GM23338 (cell line): ENCODE results near the gene SLA2. TPM values are rescaled to one million over a fixed set of nuclear protein-coding genes. Genes with fewer than 3 reads are reported as not detected.

Experiments used
- ATAC-seq: fragments of 200-7000 bp; cut with Tn5 transposase; 3 replicates; pipeline ENCODE4 v1.9.1; 2020
- DNase-seq: peaks from one replicate; pipeline ENCODE4 v3.0.0-alpha.2; 2015; ENCODE audit warnings: low spot score
- H2AFZ ChIP-seq: fragments of 200-600 bp; sonication (generic); 2 replicates; pipeline ENCODE4 v1.8.0; 2016; ENCODE audit warnings: antibody characterized with exemption, mild to moderate bottlenecking, moderate library complexity
- H3F3A ChIP-seq: fragments of 200-600 bp; sonication (generic); replicated peaks from 2 replicates; pipeline ENCODE4 v1.8.0; 2017; ENCODE audit warnings: antibody characterized with exemption, mixed run types, low read depth
- H3K27ac ChIP-seq: fragments of 200-600 bp; sonication (generic); 2 replicates; pipeline ENCODE4 v1.6.1; 2016; ENCODE audit warnings: low read depth
- H3K27me3 ChIP-seq: fragments of 200-600 bp; sonication (generic); 2 replicates; pipeline ENCODE4 v1.8.0; 2016; ENCODE audit warnings: mild to moderate bottlenecking, mixed run types, moderate library complexity; ENCODE audit not compliant: insufficient read depth
- H3K36me3 ChIP-seq: fragments of 200-600 bp; sonication (generic); 2 replicates; pipeline ENCODE4 v1.8.0; 2016; ENCODE audit warnings: mild to moderate bottlenecking; ENCODE audit not compliant: insufficient read depth
- H3K4me1 ChIP-seq: fragments of 200-600 bp; sonication (generic); 2 replicates; pipeline ENCODE4 v1.8.0; 2016; ENCODE audit warnings: mild to moderate bottlenecking, moderate library complexity; ENCODE audit not compliant: insufficient read depth
- H3K4me2 ChIP-seq: fragments of 200-600 bp; sonication (generic); 2 replicates; pipeline ENCODE4 v1.7.1; 2017; ENCODE audit warnings: mixed run types
- H3K4me3 ChIP-seq: fragments of 200-600 bp; sonication (generic); 2 replicates; pipeline ENCODE4 v1.6.1; 2016; ENCODE audit warnings: mixed run types
- H3K79me2 ChIP-seq: fragments of 200-600 bp; sonication (generic); replicated peaks from 2 replicates; pipeline ENCODE4 v1.8.0; 2017; ENCODE audit warnings: mild to moderate bottlenecking; ENCODE audit not compliant: insufficient read depth
- H3K9me2 ChIP-seq: fragments of 200-600 bp; sonication (generic); 2 replicates; pipeline ENCODE4 v1.8.0; 2017; ENCODE audit not compliant: insufficient read depth
- H4K20me1 ChIP-seq: fragments of 200-600 bp; sonication (generic); replicated peaks from 2 replicates; pipeline ENCODE4 v1.8.0; 2017; ENCODE audit warnings: mild to moderate bottlenecking; ENCODE audit not compliant: insufficient read depth
- H3K27ac Mint-ChIP-seq: 2 replicates; pipeline ENCODE4 v1.8.0; 2020; ENCODE audit warnings: inconsistent platforms, mild to moderate bottlenecking, moderate library complexity, mixed read lengths
- H3K27me3 Mint-ChIP-seq: 3 replicates; pipeline ENCODE4 v1.8.0; 2022; ENCODE audit warnings: low read depth, mild to moderate bottlenecking, moderate library complexity, mixed read lengths, inconsistent platforms; ENCODE audit not compliant: insufficient read depth, poor library complexity
- H3K36me3 Mint-ChIP-seq: 3 replicates; pipeline ENCODE4 v1.8.0; 2021; ENCODE audit warnings: low read depth, mild to moderate bottlenecking, inconsistent platforms, moderate library complexity, mixed read lengths
- H3K4me1 Mint-ChIP-seq: 3 replicates; pipeline ENCODE4 v1.8.0; 2020; ENCODE audit warnings: mild to moderate bottlenecking, inconsistent platforms, mixed read lengths
- H3K4me3 Mint-ChIP-seq: 3 replicates; pipeline ENCODE4 v1.8.0; 2021; ENCODE audit warnings: moderate library complexity, mild to moderate bottlenecking, inconsistent platforms, mixed read lengths
- H3K9me3 Mint-ChIP-seq: 3 replicates; pipeline ENCODE4 v1.8.0; 2020; ENCODE audit warnings: moderate library complexity, mild to moderate bottlenecking, inconsistent platforms, mixed read lengths
- CREB1 ChIP-seq: fragments of 250-450 bp; sonication (Bioruptor Pico); IDR thresholded peaks from 2 replicates; pipeline ENCODE4 v1.5.0; 2020; ENCODE audit warnings: low read depth, mild to moderate bottlenecking, moderate library complexity
- EZH2 ChIP-seq: fragments of 200-600 bp; sonication (generic); IDR thresholded peaks from one replicate; pipeline ENCODE4 v1.8.0; 2017; ENCODE audit warnings: antibody characterized with exemption, mild to moderate bottlenecking, low read depth; ENCODE audit not compliant: unreplicated experiment
- JUNB ChIP-seq: IDR thresholded peaks from one replicate; pipeline ENCODE4 v1.6.1; 2016; ENCODE audit warnings: antibody characterized with exemption; ENCODE audit not compliant: unreplicated experiment
- STAT1 ChIP-seq: IDR thresholded peaks from one replicate; pipeline ENCODE4 v1.6.1; 2016; ENCODE audit warnings: antibody characterized with exemption; ENCODE audit not compliant: unreplicated experiment
- ZNF114 ChIP-seq: fragments of 250-450 bp; sonication (Bioruptor Pico); IDR thresholded peaks from 2 replicates; pipeline ENCODE4 v1.5.0; 2020; ENCODE audit warnings: mild to moderate bottlenecking, moderate library complexity
- ZNF331 ChIP-seq: fragments of 250-450 bp; sonication (Bioruptor Pico); IDR thresholded peaks from 2 replicates; pipeline ENCODE4 v1.5.0; 2020; ENCODE audit warnings: low read depth, mild to moderate bottlenecking, moderate library complexity
- polyA plus RNA-seq: library from polyadenylated mRNA; unstranded; fragments of >200 nt; fragmentation: Nextera tagmentation; extraction: Ambion mirVana; gene quantifications from 2 replicates; pipeline ENCODE4 v1.2.1, GENCODE V29; 2016
- total RNA-seq: library from RNA; depleted of rRNA; stranded (reverse); fragments of >200 nt; shearing (Covaris generic); gene quantifications from 2 replicates; pipeline ENCODE4 v1.2.3, GENCODE V29; 2014
- TF ChIP-seq, protein P1 (sequence below): IDR thresholded peaks from one replicate; pipeline ENCODE4 v1.6.1; 2018; ENCODE audit warnings: antibody characterized with exemption; ENCODE audit not compliant: unreplicated experiment
- TF ChIP-seq, protein P2 (sequence below), 2 experiments: fragments of 200-600 bp in 1 of 2; sonication (generic) in 1 of 2; conservative IDR thresholded peaks; 2 replicates each; pipeline versions ENCODE4 v1.5.1 to v1.6.1; 2016 to 2017; ENCODE audit warnings: antibody characterized with exemption in 2 of 2, low read depth in 2 of 2, mild to moderate bottlenecking in 2 of 2, moderate library complexity in 1 of 2

The SLA2 gene
- total and polyA plus RNA-seq, 2 experiments from 2014 or later: 0.18 TPM; not detected in 1

DNA sequence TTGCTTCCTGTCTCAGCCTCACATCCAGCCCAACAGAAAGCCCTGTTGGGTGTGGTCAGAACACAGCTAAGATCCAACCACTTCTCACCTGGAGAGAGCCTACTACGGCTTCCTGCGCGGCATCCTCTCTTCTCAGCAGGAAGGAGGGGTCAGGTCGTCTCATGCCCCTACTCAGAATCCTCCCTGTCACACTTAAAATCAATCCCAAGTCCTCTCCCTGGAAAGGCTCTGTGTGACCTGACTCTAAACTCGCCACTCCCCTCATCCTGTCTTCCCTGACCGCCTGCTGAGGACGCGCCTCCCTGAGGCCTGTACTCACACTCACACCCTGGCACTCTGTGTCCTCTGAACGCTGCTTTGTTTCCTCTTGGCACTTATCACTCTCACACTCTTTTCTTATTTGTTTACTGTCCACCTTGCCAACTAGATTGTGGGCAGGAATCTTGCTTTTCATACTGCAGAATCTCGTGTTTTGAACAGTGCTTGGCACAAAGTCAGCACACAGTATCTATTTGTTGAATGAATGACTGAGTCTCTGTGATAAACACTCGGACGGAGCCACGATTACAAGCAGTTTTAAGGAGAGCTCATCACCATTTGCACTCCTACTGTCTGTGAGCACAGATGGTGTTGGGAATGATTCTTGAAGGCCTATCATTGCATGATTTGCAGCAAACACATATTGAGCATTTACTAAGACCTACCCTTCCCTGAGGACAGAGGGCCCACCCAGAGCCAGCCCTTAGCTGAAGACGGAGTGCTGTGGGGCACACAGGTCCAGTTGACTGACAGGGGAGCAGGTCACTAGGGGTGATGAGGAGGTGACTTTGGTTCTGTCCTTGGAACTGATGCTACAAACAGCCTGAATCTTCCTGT, 21.7 kb downstream of the SLA2 start:
- ATAC-seq: peak; percentile 91
- H3K4me3 Mint-ChIP-seq: no peak overlapping the region
- Histone ChIP-seq H3K27ac (no peak overlapping the region), H3K4me2 (no peak overlapping the region), H3K27me3 (no peaks in the 10 kb centered on the region), H4K20me1 (no peaks in the 10 kb centered on the region), H2AFZ (peak overlapping the region; percentile 89), H3K4me3 (no peak overlapping the region), H3F3A (no peaks in the 10 kb centered on the region), H3K36me3 (no peaks in the 10 kb centered on the region), H3K9me2 (no peaks in the 10 kb centered on the region; the same call in 1 of the 2 replicates), H3K4me1 (no peaks in the 10 kb centered on the region; the same call in 1 of the 2 replicates), H3K79me2 (no peaks in the 10 kb centered on the region)
- peaks cover 6% of the 10 kb centered on the region for H3K4me1 Mint-ChIP-seq
- H3K36me3 Mint-ChIP-seq: no peaks in the 10 kb centered on the region
- TF ChIP-seq CREB1 (CRISPR knock-in tag) (no peak), STAT1 (no peak), EZH2 (no peak), ZNF114 (CRISPR knock-in tag) (no peak), ZNF331 (CRISPR knock-in tag) (no peak), JUNB (no peak)
- TF ChIP-seq, protein P1, sequence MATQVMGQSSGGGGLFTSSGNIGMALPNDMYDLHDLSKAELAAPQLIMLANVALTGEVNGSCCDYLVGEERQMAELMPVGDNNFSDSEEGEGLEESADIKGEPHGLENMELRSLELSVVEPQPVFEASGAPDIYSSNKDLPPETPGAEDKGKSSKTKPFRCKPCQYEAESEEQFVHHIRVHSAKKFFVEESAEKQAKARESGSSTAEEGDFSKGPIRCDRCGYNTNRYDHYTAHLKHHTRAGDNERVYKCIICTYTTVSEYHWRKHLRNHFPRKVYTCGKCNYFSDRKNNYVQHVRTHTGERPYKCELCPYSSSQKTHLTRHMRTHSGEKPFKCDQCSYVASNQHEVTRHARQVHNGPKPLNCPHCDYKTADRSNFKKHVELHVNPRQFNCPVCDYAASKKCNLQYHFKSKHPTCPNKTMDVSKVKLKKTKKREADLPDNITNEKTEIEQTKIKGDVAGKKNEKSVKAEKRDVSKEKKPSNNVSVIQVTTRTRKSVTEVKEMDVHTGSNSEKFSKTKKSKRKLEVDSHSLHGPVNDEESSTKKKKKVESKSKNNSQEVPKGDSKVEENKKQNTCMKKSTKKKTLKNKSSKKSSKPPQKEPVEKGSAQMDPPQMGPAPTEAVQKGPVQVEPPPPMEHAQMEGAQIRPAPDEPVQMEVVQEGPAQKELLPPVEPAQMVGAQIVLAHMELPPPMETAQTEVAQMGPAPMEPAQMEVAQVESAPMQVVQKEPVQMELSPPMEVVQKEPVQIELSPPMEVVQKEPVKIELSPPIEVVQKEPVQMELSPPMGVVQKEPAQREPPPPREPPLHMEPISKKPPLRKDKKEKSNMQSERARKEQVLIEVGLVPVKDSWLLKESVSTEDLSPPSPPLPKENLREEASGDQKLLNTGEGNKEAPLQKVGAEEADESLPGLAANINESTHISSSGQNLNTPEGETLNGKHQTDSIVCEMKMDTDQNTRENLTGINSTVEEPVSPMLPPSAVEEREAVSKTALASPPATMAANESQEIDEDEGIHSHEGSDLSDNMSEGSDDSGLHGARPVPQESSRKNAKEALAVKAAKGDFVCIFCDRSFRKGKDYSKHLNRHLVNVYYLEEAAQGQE: no peak
- TF ChIP-seq, protein P2, sequence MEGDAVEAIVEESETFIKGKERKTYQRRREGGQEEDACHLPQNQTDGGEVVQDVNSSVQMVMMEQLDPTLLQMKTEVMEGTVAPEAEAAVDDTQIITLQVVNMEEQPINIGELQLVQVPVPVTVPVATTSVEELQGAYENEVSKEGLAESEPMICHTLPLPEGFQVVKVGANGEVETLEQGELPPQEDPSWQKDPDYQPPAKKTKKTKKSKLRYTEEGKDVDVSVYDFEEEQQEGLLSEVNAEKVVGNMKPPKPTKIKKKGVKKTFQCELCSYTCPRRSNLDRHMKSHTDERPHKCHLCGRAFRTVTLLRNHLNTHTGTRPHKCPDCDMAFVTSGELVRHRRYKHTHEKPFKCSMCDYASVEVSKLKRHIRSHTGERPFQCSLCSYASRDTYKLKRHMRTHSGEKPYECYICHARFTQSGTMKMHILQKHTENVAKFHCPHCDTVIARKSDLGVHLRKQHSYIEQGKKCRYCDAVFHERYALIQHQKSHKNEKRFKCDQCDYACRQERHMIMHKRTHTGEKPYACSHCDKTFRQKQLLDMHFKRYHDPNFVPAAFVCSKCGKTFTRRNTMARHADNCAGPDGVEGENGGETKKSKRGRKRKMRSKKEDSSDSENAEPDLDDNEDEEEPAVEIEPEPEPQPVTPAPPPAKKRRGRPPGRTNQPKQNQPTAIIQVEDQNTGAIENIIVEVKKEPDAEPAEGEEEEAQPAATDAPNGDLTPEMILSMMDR (conservative IDR thresholded peaks at IDR 0.05; ENCODE audit: low read depth in 2 of 2): no peak; a peak in 1 of 4 replicates
- peak; percentile 56 for DNase-seq
- no peaks in the 10 kb centered on the region for H3K9me3 Mint-ChIP-seq
- H3K27me3 Mint-ChIP-seq: no peaks in the 10 kb centered on the region
- H3K27ac Mint-ChIP-seq: peak overlapping the region; percentile 1; the same call in 1 of the 2 replicates

DNA sequence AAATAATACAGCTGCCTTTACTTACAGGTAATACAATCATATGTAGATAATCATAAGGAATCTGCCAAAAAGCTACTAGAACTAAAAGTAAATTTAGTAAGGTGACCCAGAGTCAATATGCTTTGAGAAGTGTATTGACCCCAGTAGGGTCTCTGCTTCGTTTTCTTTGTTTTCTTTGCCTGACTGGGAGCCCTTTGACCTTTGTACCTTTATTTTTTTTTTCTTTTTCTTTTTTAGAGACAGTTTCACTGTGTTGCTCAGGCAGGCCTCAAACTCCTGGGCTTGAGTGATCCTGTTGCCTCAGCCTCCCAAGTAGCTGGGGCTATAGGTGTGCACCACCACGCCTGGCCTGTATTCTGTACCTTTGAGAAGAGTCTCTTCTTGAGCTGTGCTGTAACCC, 22.6 kb downstream of the SLA2 start:
- H3K4me1 ChIP-seq: no peaks in the 10 kb centered on the region; the same call in 1 of the 2 replicates
- H3K27ac ChIP-seq: no peak overlapping the region
- Mint-ChIP-seq H3K27ac (no peak overlapping the region), H3K4me3 (no peak overlapping the region), H3K36me3 (no peaks in the 10 kb centered on the region), H3K27me3 (no peaks in the 10 kb centered on the region), H3K9me3 (no peaks in the 10 kb centered on the region), H3K4me1 (peaks cover 6% of the 10 kb centered on the region)
- H3K36me3 ChIP-seq: no peaks in the 10 kb centered on the region
- no peaks in the 10 kb centered on the region for H3K27me3 ChIP-seq
- H3K9me2 ChIP-seq: no peaks in the 10 kb centered on the region; the same call in 1 of the 2 replicates
- H3F3A ChIP-seq: no peaks in the 10 kb centered on the region
- ATAC-seq (no peak), DNase-seq (no peak)
- H3K4me2 ChIP-seq: no peak overlapping the region
- no peak overlapping the region for H3K4me3 ChIP-seq
- peak overlapping the region; percentile 89 for H2AFZ ChIP-seq
- H3K79me2 ChIP-seq: no peaks in the 10 kb centered on the region
- no peaks in the 10 kb centered on the region for H4K20me1 ChIP-seq
- no peak for TF ChIP-seq ZNF114 (CRISPR knock-in tag)
- TF ChIP-seq, protein P1: no peak
